Chondrocyte (in vitro differentiated cells): ENCODE measurements around the gene EIF5A. TPM values are rescaled to one million over a fixed set of nuclear protein-coding genes. Genes with fewer than 3 reads are reported as not detected.

Source experiments
- DNase-seq: peaks from one replicate; pipeline ENCODE4 v3.0.0; 2021; ENCODE audit warnings: mixed read lengths, low spot score
- H3K27ac Mint-ChIP-seq: one replicate; pipeline ENCODE4 v1.8.0; 2021; ENCODE audit warnings: mild to moderate bottlenecking, moderate library complexity, mixed read lengths; ENCODE audit not compliant: unreplicated experiment
- H3K27me3 Mint-ChIP-seq: 2 replicates; pipeline ENCODE4 v1.8.0; 2021; ENCODE audit warnings: low read depth, mixed read lengths
- H3K36me3 Mint-ChIP-seq: 2 replicates; pipeline ENCODE4 v1.8.0; 2021; ENCODE audit warnings: low read depth, mixed read lengths
- H3K4me1 Mint-ChIP-seq: 2 replicates; pipeline ENCODE4 v1.8.0; 2021; ENCODE audit warnings: low read depth, mild to moderate bottlenecking, mixed read lengths
- H3K4me3 Mint-ChIP-seq: one replicate; pipeline ENCODE4 v1.8.0; 2021; ENCODE audit warnings: mild to moderate bottlenecking, moderate library complexity, mixed read lengths; ENCODE audit not compliant: unreplicated experiment
- H3K9me3 Mint-ChIP-seq: 2 replicates; pipeline ENCODE4 v1.8.0; 2021; ENCODE audit warnings: low read depth, mixed read lengths
- CTCF ChIP-seq: fragments of 200-600 bp; sonication (generic); IDR thresholded peaks from 2 replicates; pipeline ENCODE4 v1.5.0; 2021; ENCODE audit warnings: antibody characterized with exemption, mild to moderate bottlenecking, moderate library complexity
- total RNA-seq: library from RNA; stranded (reverse); gene quantifications from 3 replicates; pipeline ENCODE4 v1.2.1, GENCODE V29; 2021

The EIF5A gene
- total RNA-seq, 1 donor from 2014 or later: 364 TPM

GRCh38 chr17:7260651-7261378, 46.6 kb upstream of the EIF5A start:
- H3K9me3 Mint-ChIP-seq: no peaks in the 10 kb centered on the region
- peaks cover 22% of the 10 kb centered on the region for H3K4me1 Mint-ChIP-seq
- no peak overlapping the region for H3K27ac Mint-ChIP-seq
- peak overlapping the region; percentile 61 for H3K4me3 Mint-ChIP-seq
- TF ChIP-seq CTCF: no peak
- peaks cover 11% of the 10 kb centered on the region for H3K27me3 Mint-ChIP-seq
- DNase-seq: no peak
- peaks cover 19% of the 10 kb centered on the region for H3K36me3 Mint-ChIP-seq

GRCh38 chr17:7261379-7262191, 45.8 kb upstream of the EIF5A start:
- Mint-ChIP-seq H3K4me1 (peaks cover 27% of the 10 kb centered on the region), H3K4me3 (peak overlapping the region; percentile 61), H3K27ac (no peak overlapping the region), H3K27me3 (peaks cover 11% of the 10 kb centered on the region), H3K9me3 (no peaks in the 10 kb centered on the region), H3K36me3 (peaks cover 16% of the 10 kb centered on the region)
- no peak for DNase-seq
- TF ChIP-seq CTCF: no peak

GRCh38 chr17:7262192-7262934, 45.1 kb upstream of the EIF5A start, which contains the start of gene CLDN7:
TSS of gene CLDN7 (minus strand) at chr17:7262478. CDS start at chr17:7262043, 435 bp downstream.
- no peaks in the 10 kb centered on the region for H3K9me3 Mint-ChIP-seq

GRCh38 chr17:7262935-7263800, 44.3 kb upstream of the EIF5A start:
- Mint-ChIP-seq H3K36me3 (peaks cover 7% of the 10 kb centered on the region), H3K9me3 (no peaks in the 10 kb centered on the region), H3K4me3 (no peak overlapping the region), H3K4me1 (peaks cover 30% of the 10 kb centered on the region), H3K27me3 (peaks cover 11% of the 10 kb centered on the region), H3K27ac (no peak overlapping the region)
- DNase-seq: no peak
- no peak for TF ChIP-seq CTCF

More at GRCh38 chr17:7262192-7262934, 45.1 kb upstream of the EIF5A start, which contains the start of gene CLDN7:
- no peak for TF ChIP-seq CTCF
- H3K4me1 Mint-ChIP-seq: peaks cover 30% of the 10 kb centered on the region
- peaks cover 9% of the 10 kb centered on the region for H3K36me3 Mint-ChIP-seq
- no peak within 1 kb of the TSS for H3K27ac Mint-ChIP-seq
- H3K4me3 Mint-ChIP-seq: peak within 1 kb of the TSS; percentile 61
- H3K27me3 Mint-ChIP-seq: peaks cover 11% of the 10 kb centered on the region
- no peak for DNase-seq
